ENCODE results near the gene RGL3.
"Not testable (repeated sequence)": the region's sequence is repeated elsewhere in the genome, so short reads cannot be mapped to it uniquely, and the experiment has no call there.

GRCh38 chr19:11406703-11407236, 12.3 kb downstream of the RGL3 start:
- TF ChIP-seq, protein P1, sequence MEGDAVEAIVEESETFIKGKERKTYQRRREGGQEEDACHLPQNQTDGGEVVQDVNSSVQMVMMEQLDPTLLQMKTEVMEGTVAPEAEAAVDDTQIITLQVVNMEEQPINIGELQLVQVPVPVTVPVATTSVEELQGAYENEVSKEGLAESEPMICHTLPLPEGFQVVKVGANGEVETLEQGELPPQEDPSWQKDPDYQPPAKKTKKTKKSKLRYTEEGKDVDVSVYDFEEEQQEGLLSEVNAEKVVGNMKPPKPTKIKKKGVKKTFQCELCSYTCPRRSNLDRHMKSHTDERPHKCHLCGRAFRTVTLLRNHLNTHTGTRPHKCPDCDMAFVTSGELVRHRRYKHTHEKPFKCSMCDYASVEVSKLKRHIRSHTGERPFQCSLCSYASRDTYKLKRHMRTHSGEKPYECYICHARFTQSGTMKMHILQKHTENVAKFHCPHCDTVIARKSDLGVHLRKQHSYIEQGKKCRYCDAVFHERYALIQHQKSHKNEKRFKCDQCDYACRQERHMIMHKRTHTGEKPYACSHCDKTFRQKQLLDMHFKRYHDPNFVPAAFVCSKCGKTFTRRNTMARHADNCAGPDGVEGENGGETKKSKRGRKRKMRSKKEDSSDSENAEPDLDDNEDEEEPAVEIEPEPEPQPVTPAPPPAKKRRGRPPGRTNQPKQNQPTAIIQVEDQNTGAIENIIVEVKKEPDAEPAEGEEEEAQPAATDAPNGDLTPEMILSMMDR (IDR thresholded peaks at IDR 0.05) = not testable (repeated sequence)
- not testable (repeated sequence) for TF ChIP-seq POLR2A (IDR thresholded peaks at IDR 0.05)

Measured in gastroesophageal sphincter (tissue), 3 donors.